ENCODE results near the gene PCNX2.

- TF ChIP-seq POLR2A (IDR thresholded peaks at IDR 0.05; ENCODE audit: low read length): no peak
- no peak for TF ChIP-seq GATA1 (IDR thresholded peaks at IDR 0.05; ENCODE audit: low read depth, low read length)
Observed at GRCh38 chr1:233034836-233035235, 260.7 kb downstream of the PCNX2 start.
